Hepatocyte (in vitro differentiated cells): ENCODE data around the gene DNLZ.

Experiments used
- EZH2 ChIP-seq: fragments of 200-600 bp; sonication (generic); IDR thresholded peaks from 2 replicates; pipeline ENCODE4 v1.6.1; 2016; ENCODE audit warnings: antibody characterized with exemption, mild to moderate bottlenecking, borderline replicate concordance
- EZH2phosphoT487 ChIP-seq: fragments of 200-600 bp; sonication (generic); IDR thresholded peaks from one replicate; pipeline ENCODE4 v1.6.1; 2018; ENCODE audit warnings: antibody characterized with exemption, mild to moderate bottlenecking, low read depth, moderate library complexity; ENCODE audit not compliant: unreplicated experiment, severe bottlenecking
- TF ChIP-seq, protein P1 (sequence below): fragments of 200-600 bp; sonication (generic); IDR thresholded peaks from 2 replicates; pipeline ENCODE4 v1.5.1; 2016; ENCODE audit warnings: antibody characterized with exemption, mild to moderate bottlenecking; ENCODE audit not compliant: poor library complexity

DNA sequence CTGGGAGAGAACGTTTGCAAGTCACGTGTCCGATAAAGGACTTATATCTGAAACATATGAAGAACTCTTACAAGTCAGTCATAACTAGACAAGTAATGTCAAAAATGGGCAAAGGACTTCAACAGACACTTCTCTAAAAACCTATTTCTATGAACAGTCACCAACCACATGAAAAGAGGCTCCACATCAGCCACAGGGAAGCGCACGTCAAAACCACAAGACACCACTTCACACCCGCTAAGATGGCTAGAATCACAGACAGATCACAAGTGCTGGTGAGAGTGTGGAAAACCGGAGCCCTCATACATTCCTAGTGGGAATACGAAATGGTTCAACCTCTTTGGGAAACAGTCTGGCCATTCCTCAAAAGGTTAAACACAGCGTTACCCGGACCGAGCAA lies 21.5 kb upstream of the DNLZ start:
- TF ChIP-seq EZH2phosphoT487 = no peak
- TF ChIP-seq, protein P1, sequence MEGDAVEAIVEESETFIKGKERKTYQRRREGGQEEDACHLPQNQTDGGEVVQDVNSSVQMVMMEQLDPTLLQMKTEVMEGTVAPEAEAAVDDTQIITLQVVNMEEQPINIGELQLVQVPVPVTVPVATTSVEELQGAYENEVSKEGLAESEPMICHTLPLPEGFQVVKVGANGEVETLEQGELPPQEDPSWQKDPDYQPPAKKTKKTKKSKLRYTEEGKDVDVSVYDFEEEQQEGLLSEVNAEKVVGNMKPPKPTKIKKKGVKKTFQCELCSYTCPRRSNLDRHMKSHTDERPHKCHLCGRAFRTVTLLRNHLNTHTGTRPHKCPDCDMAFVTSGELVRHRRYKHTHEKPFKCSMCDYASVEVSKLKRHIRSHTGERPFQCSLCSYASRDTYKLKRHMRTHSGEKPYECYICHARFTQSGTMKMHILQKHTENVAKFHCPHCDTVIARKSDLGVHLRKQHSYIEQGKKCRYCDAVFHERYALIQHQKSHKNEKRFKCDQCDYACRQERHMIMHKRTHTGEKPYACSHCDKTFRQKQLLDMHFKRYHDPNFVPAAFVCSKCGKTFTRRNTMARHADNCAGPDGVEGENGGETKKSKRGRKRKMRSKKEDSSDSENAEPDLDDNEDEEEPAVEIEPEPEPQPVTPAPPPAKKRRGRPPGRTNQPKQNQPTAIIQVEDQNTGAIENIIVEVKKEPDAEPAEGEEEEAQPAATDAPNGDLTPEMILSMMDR = no peak
- TF ChIP-seq EZH2 = no peak
